Hepatocyte (in vitro differentiated cells): ENCODE results near the gene WDPCP. TPM values are rescaled to one million over a fixed set of nuclear protein-coding genes. Genes with fewer than 3 reads are reported as not detected.

Experiments used
- DNase-seq: peaks from one replicate; pipeline ENCODE4 v3.0.0-alpha.2; 2016; ENCODE audit warnings: low spot score
- H2AFZ ChIP-seq: fragments of 200-600 bp; sonication (generic); 2 replicates; pipeline ENCODE4 v1.6.0; 2016; ENCODE audit warnings: antibody characterized with exemption, mild to moderate bottlenecking
- H3K27ac ChIP-seq: fragments of 200-600 bp; sonication (generic); 2 replicates; pipeline ENCODE4 v1.5.1; 2016; ENCODE audit warnings: mild to moderate bottlenecking
- H3K27me3 ChIP-seq: fragments of 200-600 bp; sonication (generic); 2 replicates; pipeline ENCODE4 v1.6.1; 2016
- H3K36me3 ChIP-seq: fragments of 200-600 bp; sonication (generic); replicated peaks from 2 replicates; pipeline ENCODE4 v1.5.1; 2016; ENCODE audit warnings: low read depth; ENCODE audit not compliant: insufficient read depth
- H3K4me1 ChIP-seq: fragments of 200-600 bp; sonication (generic); 2 replicates; pipeline ENCODE4 v1.5.1; 2016; ENCODE audit warnings: mild to moderate bottlenecking, moderate library complexity; ENCODE audit not compliant: insufficient read depth
- H3K4me2 ChIP-seq: fragments of 200-600 bp; sonication (generic); 2 replicates; pipeline ENCODE4 v1.6.0; 2016
- H3K4me3 ChIP-seq: fragments of 200-600 bp; sonication (generic); 2 replicates; pipeline ENCODE4 v1.5.1; 2016; ENCODE audit warnings: mild to moderate bottlenecking
- H3K79me2 ChIP-seq: fragments of 200-600 bp; sonication (generic); 2 replicates; pipeline ENCODE4 v1.6.0; 2017; ENCODE audit warnings: mild to moderate bottlenecking
- H3K9me2 ChIP-seq: fragments of 200-600 bp; sonication (generic); replicated peaks from 2 replicates; pipeline ENCODE4 v1.6.0; 2017; ENCODE audit warnings: mild to moderate bottlenecking; ENCODE audit not compliant: insufficient read depth
- H3K9me3 ChIP-seq: fragments of 200-600 bp; sonication (generic); 2 replicates; pipeline ENCODE4 v1.5.1; 2016; ENCODE audit warnings: low read depth, mild to moderate bottlenecking
- H4K20me1 ChIP-seq: fragments of 200-600 bp; sonication (generic); 2 replicates; pipeline ENCODE4 v1.6.0; 2016; ENCODE audit warnings: mild to moderate bottlenecking; ENCODE audit not compliant: insufficient read depth, poor library complexity, severe bottlenecking
- EZH2 ChIP-seq: fragments of 200-600 bp; sonication (generic); IDR thresholded peaks from 2 replicates; pipeline ENCODE4 v1.6.1; 2016; ENCODE audit warnings: antibody characterized with exemption, mild to moderate bottlenecking, borderline replicate concordance
- EZH2phosphoT487 ChIP-seq: fragments of 200-600 bp; sonication (generic); IDR thresholded peaks from one replicate; pipeline ENCODE4 v1.6.1; 2018; ENCODE audit warnings: antibody characterized with exemption, mild to moderate bottlenecking, low read depth, moderate library complexity; ENCODE audit not compliant: unreplicated experiment, severe bottlenecking
- WGBS: methylation state at CpG from one replicate; pipeline ENCODE4 v1.1.6; 2016; ENCODE audit warnings: low lambda C conversion rate; ENCODE audit errors: missing lambda C conversion rate; 5-methylcytosine and 5-hydroxymethylcytosine counted together
- polyA plus RNA-seq: library from polyadenylated mRNA; unstranded; fragments of >200 nt; fragmentation: Nextera tagmentation; extraction: Ambion mirVana; gene quantifications from 2 replicates; pipeline ENCODE4 v1.2.1, GENCODE V29; 2016
- total RNA-seq: library from RNA; depleted of rRNA; stranded (reverse); fragments of >200 nt; gene quantifications from 2 replicates; pipeline ENCODE4 v1.2.3, GENCODE V29; 2014
- TF ChIP-seq, protein P1 (sequence below): fragments of 200-600 bp; sonication (generic); IDR thresholded peaks from 2 replicates; pipeline ENCODE4 v1.5.1; 2016; ENCODE audit warnings: antibody characterized with exemption, mild to moderate bottlenecking; ENCODE audit not compliant: poor library complexity

Gene WDPCP
- total and polyA plus RNA-seq, 2 experiments from 2014 or later: 4.9 to 12.8 TPM

DNA sequence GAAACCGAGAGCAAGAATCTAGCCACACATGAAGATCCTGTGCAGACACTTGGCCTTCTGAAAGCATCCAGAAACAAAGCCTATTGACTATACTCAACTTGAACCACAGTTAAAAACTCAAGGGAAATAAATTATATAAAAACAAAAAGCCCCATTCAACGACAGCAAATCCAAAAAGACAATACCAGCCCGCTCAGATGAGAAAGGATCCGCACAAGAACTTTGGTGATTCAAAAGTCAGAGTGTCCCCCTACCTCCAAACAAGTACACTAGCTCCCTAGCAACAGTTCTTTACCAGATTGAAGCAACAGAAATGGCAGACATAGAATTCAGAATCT lies 163.2 kb downstream of the WDPCP start:
- H3K36me3 ChIP-seq: no peaks in the 10 kb centered on the region
- no peak for DNase-seq
- H3K27ac ChIP-seq: no peak overlapping the region
- H2AFZ ChIP-seq: no peak overlapping the region
- TF ChIP-seq EZH2phosphoT487 (no peak), EZH2 (no peak)
- TF ChIP-seq, protein P1, sequence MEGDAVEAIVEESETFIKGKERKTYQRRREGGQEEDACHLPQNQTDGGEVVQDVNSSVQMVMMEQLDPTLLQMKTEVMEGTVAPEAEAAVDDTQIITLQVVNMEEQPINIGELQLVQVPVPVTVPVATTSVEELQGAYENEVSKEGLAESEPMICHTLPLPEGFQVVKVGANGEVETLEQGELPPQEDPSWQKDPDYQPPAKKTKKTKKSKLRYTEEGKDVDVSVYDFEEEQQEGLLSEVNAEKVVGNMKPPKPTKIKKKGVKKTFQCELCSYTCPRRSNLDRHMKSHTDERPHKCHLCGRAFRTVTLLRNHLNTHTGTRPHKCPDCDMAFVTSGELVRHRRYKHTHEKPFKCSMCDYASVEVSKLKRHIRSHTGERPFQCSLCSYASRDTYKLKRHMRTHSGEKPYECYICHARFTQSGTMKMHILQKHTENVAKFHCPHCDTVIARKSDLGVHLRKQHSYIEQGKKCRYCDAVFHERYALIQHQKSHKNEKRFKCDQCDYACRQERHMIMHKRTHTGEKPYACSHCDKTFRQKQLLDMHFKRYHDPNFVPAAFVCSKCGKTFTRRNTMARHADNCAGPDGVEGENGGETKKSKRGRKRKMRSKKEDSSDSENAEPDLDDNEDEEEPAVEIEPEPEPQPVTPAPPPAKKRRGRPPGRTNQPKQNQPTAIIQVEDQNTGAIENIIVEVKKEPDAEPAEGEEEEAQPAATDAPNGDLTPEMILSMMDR: no peak
- 80% methylated on average over 4 of the region's 4 CpGs for WGBS
- no peaks in the 10 kb centered on the region for H3K9me2 ChIP-seq
- H3K4me1 ChIP-seq: no peaks in the 10 kb centered on the region
- no peaks in the 10 kb centered on the region for H3K79me2 ChIP-seq
- H3K9me3 ChIP-seq: no peaks in the 10 kb centered on the region
- H4K20me1 ChIP-seq: no peaks in the 10 kb centered on the region
- H3K4me2 ChIP-seq: no peak overlapping the region
- no peak overlapping the region for H3K4me3 ChIP-seq
- H3K27me3 ChIP-seq: no peaks in the 10 kb centered on the region

DNA sequence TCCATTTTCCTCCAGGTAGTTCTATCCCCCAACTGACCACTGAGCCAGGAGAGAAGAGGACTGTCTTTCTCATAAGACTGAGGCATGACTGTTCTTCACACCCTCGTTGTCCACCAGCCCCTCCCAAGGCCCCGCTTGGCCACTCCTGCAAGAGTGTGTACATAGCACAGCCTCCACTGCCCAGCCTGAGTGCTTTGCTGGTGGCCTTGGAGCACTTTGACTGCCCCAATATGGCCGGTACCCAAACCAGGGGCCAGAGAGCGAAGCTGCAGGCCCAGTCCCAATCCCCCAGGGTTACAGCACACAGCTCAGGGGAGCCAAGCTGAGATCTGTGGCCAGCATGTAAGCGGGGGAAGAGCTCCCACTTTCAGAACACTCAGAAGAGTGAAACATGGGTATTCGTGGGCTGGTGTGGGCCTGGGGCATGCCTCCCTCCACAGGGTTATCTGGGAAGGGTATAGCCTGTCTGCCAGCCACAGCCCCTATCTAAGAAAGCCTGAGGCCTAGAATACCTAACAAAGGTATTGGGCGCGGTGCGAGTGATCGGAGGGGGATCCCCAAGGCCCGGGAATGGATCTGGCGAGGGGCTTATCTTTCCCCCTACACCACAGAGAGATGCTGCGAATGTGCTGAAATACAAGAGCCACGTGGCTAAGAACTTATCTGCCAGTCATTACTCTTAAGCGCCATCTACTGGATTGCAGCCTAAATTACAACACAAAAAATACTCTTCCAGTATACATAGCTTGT lies 163.8 kb downstream of the WDPCP start:
- H3K4me2 ChIP-seq: no peak overlapping the region
- TF ChIP-seq EZH2phosphoT487: no peak
- TF ChIP-seq, protein P1: peak; percentile 21
- WGBS: 81% methylated on average over 15 of the region's 15 CpGs
- no peaks in the 10 kb centered on the region for H3K27me3 ChIP-seq
- no peaks in the 10 kb centered on the region for H3K79me2 ChIP-seq
- H3K36me3 ChIP-seq: no peaks in the 10 kb centered on the region
- H3K9me2 ChIP-seq: no peaks in the 10 kb centered on the region
- H3K9me3 ChIP-seq: no peaks in the 10 kb centered on the region
- H3K4me1 ChIP-seq: no peaks in the 10 kb centered on the region
- H4K20me1 ChIP-seq: no peaks in the 10 kb centered on the region
- no peak overlapping the region for H3K4me3 ChIP-seq
- H2AFZ ChIP-seq: no peak overlapping the region
- H3K27ac ChIP-seq: no peak overlapping the region
- DNase-seq: peak; percentile 5

DNA sequence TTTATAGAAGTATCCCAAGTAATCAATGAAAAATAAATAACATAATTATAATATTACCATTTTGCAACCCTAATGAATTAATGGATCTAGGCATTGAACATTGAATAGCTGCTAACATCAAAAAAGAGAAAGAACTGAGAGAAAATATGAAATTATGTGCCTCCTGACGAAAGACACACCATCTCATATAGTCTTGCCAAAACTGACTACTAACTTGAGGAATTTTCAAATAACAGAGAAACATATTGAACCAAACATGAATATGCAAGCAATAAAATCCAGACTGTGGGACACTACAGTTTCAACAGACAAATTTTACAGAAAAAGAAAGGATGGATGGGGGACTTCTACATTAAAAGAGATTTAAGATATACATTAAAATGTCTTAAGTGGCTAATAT lies 165.7 kb downstream of the WDPCP start:
- Histone ChIP-seq H3K36me3 (no peaks in the 10 kb centered on the region), H3K9me3 (no peaks in the 10 kb centered on the region), H3K27me3 (no peaks in the 10 kb centered on the region), H3K4me1 (no peaks in the 10 kb centered on the region), H3K27ac (no peak overlapping the region), H2AFZ (no peak overlapping the region), H4K20me1 (no peaks in the 10 kb centered on the region), H3K79me2 (no peaks in the 10 kb centered on the region), H3K4me2 (no peak overlapping the region), H3K9me2 (no peaks in the 10 kb centered on the region), H3K4me3 (no peak overlapping the region)
- TF ChIP-seq, protein P1: no peak
- TF ChIP-seq EZH2 (no peak), EZH2phosphoT487 (no peak)
- DNase-seq: no peak
- 100% methylated on average over 1 of the region's 1 CpG for WGBS
